ENCODE data around the gene IRF2BPL.

GRCh38 chr14:77002335-77002734, 26.2 kb downstream of the IRF2BPL start:
- no peak for TF ChIP-seq EZH2phosphoT487 (IDR thresholded peaks at IDR 0.05; ENCODE audit: insufficient read depth, low read depth)
- TF ChIP-seq EZH2 (IDR thresholded peaks at IDR 0.05; ENCODE audit: insufficient read depth, poor library complexity, severe bottlenecking) = no peak

Measured in GM23248 (cell line).